WTC11 (cell line): ENCODE measurements around the gene DSTN. TPM values are rescaled to one million over a fixed set of nuclear protein-coding genes. Genes with fewer than 3 reads are reported as not detected.

ENCODE experiments used
- ATAC-seq: fragments of 200-7000 bp; cut with Tn5 transposase; 2 replicates; pipeline ENCODE4 v1.10.0; 2021; ENCODE audit warnings: mild to moderate bottlenecking, moderate library complexity
- CTCF ChIA-PET: fragments of 300-600 bp; sonication (Branson Sonifier 250); formaldehyde crosslinking; loops from one replicate; lab custom pipeline; 2021; ENCODE audit warnings: antibody characterized with exemption; lab: Charles Lee
- POLR2A ChIA-PET: fragments of 350-600 bp; sonication (Branson Sonifier 250); formaldehyde crosslinking; loops from one replicate; lab custom pipeline; 2021; ENCODE audit warnings: antibody characterized with exemption; lab: Charles Lee
- DNase-seq: peaks from one replicate; pipeline ENCODE4 v3.0.0; 2021; ENCODE audit warnings: low spot score
- H3K27ac Mint-ChIP-seq: 2 replicates; pipeline ENCODE4 v1.8.0; 2021; ENCODE audit warnings: mixed read lengths
- H3K27me3 Mint-ChIP-seq: 2 replicates; pipeline ENCODE4 v1.8.0; 2021; ENCODE audit warnings: low read depth, mild to moderate bottlenecking, moderate library complexity, mixed read lengths
- H3K36me3 Mint-ChIP-seq: 2 replicates; pipeline ENCODE4 v1.8.0; 2021; ENCODE audit warnings: mixed read lengths
- H3K4me1 Mint-ChIP-seq: 2 replicates; pipeline ENCODE4 v1.8.0; 2022; ENCODE audit warnings: mixed read lengths
- H3K4me3 Mint-ChIP-seq: 2 replicates; pipeline ENCODE4 v1.8.0; 2021; ENCODE audit warnings: mild to moderate bottlenecking, moderate library complexity, mixed read lengths
- H3K9me3 Mint-ChIP-seq: 2 replicates; pipeline ENCODE4 v1.8.0; 2021; ENCODE audit warnings: mixed read lengths
- CBFB ChIP-seq: sonication (generic); formaldehyde crosslinking; IDR thresholded peaks from 2 replicates; pipeline ENCODE4 v1.8.1; 2022; ENCODE audit warnings: mild to moderate bottlenecking, low read depth, missing genetic modification reagents
- CDX4 ChIP-seq: fragments of 250-450 bp; sonication (Bioruptor Pico); IDR thresholded peaks from 2 replicates; pipeline ENCODE4 v1.9.0; 2021; ENCODE audit warnings: moderate library complexity, mild to moderate bottlenecking, inconsistent platforms, borderline replicate concordance
- CREM ChIP-seq: sonication (generic); formaldehyde crosslinking; IDR thresholded peaks from 2 replicates; pipeline ENCODE4 v1.8.1; 2022; ENCODE audit warnings: mild to moderate bottlenecking, missing genetic modification reagents, moderate library complexity
- FOXP4 ChIP-seq: sonication (generic); formaldehyde crosslinking; IDR thresholded peaks from 2 replicates; pipeline ENCODE4 v1.8.0; 2022; ENCODE audit warnings: mild to moderate bottlenecking, missing genetic modification reagents
- NR1H2 ChIP-seq: sonication (generic); formaldehyde crosslinking; IDR thresholded peaks from 2 replicates; pipeline ENCODE4 v1.9.0; 2021; ENCODE audit warnings: mild to moderate bottlenecking, moderate library complexity, missing genetic modification reagents
- NR3C1 ChIP-seq: sonication (generic); formaldehyde crosslinking; conservative IDR thresholded peaks from 2 replicates; pipeline ENCODE4 v1.8.1; 2023; ENCODE audit warnings: low read depth, mild to moderate bottlenecking, missing genetic modification reagents
- PRDM15 ChIP-seq: sonication (generic); formaldehyde crosslinking; IDR thresholded peaks from 2 replicates; pipeline ENCODE4 v1.8.0; 2022; ENCODE audit warnings: missing genetic modification reagents
- RELA ChIP-seq: sonication (generic); formaldehyde crosslinking; IDR thresholded peaks from 2 replicates; pipeline ENCODE4 v1.8.1; 2022; ENCODE audit warnings: missing genetic modification reagents, mild to moderate bottlenecking, borderline replicate concordance
- TP53 ChIP-seq: sonication (generic); formaldehyde crosslinking; IDR thresholded peaks from 2 replicates; pipeline ENCODE4 v1.8.1; 2023; ENCODE audit warnings: mild to moderate bottlenecking, missing genetic modification reagents
- ZNF138 ChIP-seq: sonication (generic); formaldehyde crosslinking; conservative IDR thresholded peaks from 2 replicates; pipeline ENCODE4 v1.8.1; 2022; ENCODE audit warnings: mild to moderate bottlenecking, moderate library complexity, missing genetic modification reagents
- total RNA-seq: library from RNA; stranded (reverse); gene quantifications from 3 replicates; pipeline ENCODE4 v1.2.3, GENCODE V29; 2021
- TF ChIP-seq, protein P1 (sequence below): sonication (generic); formaldehyde crosslinking; IDR thresholded peaks from 2 replicates; pipeline ENCODE4 v1.8.0; 2022; ENCODE audit warnings: mild to moderate bottlenecking, missing genetic modification reagents
- TF ChIP-seq, protein P2 (sequence below): sonication (generic); formaldehyde crosslinking; conservative IDR thresholded peaks from 2 replicates; pipeline ENCODE4 v1.8.1; 2023; ENCODE audit warnings: mild to moderate bottlenecking, low read depth, missing genetic modification reagents, moderate library complexity
- TF ChIP-seq, protein P3 (sequence below): sonication (generic); formaldehyde crosslinking; IDR thresholded peaks from 2 replicates; pipeline ENCODE4 v1.8.0; 2023; ENCODE audit warnings: mild to moderate bottlenecking, missing genetic modification reagents
- TF ChIP-seq, protein P4 (sequence below): sonication (generic); formaldehyde crosslinking; IDR thresholded peaks from 2 replicates; pipeline ENCODE4 v1.8.1; 2023; ENCODE audit warnings: mild to moderate bottlenecking, missing genetic modification reagents
- TF ChIP-seq, protein P5 (sequence below): sonication (generic); formaldehyde crosslinking; IDR thresholded peaks from 2 replicates; pipeline ENCODE4 v1.8.1; 2023; ENCODE audit warnings: mild to moderate bottlenecking, missing genetic modification reagents, moderate library complexity

Gene DSTN
- total RNA-seq, 1 experiment from 2014 or later, result 153 TPM

- TF ChIP-seq ZNF138, result no peak
- no peak for TF ChIP-seq CDX4 (CRISPR knock-in tag)
- no peak for TF ChIP-seq FOXP4 (CRISPR knock-in tag)
- TF ChIP-seq, protein P1, sequence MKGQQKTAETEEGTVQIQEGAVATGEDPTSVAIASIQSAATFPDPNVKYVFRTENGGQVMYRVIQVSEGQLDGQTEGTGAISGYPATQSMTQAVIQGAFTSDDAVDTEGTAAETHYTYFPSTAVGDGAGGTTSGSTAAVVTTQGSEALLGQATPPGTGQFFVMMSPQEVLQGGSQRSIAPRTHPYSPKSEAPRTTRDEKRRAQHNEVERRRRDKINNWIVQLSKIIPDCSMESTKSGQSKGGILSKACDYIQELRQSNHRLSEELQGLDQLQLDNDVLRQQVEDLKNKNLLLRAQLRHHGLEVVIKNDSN (CRISPR knock-in tag), result no peak
These were observed 81.4 kb downstream of the DSTN start (continued) for GRCh38 chr20:17651129-17651759.

DNA sequence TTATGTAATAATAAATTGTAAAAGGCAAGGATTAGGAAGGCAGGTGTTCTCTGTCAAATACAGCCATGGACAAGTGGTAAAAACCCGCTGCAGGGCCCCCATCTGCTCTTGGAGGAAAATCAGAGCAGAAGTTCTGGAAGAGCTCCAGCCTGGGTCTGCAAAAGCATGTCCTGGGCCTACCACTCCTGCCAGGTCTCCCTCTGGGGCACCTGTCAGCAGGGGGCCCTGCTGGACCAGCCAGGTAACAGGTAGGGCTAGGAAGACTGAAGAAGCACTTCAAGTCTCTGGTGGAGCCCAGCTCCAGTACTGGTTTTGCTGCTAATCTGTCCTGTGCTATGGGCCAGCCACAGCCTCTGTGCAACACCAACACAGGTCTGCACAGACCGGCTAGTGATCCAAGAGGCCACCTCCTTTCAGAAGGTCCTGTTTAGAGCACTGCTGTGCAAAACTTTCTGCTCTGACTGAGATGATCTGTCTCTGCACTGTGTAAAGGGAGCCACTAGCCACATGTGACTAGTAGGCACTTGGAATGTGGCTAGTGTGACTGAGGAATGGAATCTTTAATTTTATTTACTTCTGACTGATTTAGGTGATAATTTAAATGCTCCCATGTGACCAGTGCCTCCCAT lies 82.0 kb downstream of the DSTN start:
- ChIA-PET CTCF (interaction anchor here (1.0 to 2.1 kb wide), 3 partner anchors 34 to 287 kb away, joined by 4 to 8 read pairs (median 4); no protein-coding TSS in a partner anchor), POLR2A (no interaction called here)
- no peaks in the 10 kb centered on the region for H3K27me3 Mint-ChIP-seq
- H3K4me1 Mint-ChIP-seq, result peaks cover 67% of the 10 kb centered on the region
- TF ChIP-seq CREM (CRISPR knock-in tag) (no peak), NR1H2 (no peak)
- H3K4me3 Mint-ChIP-seq, result no peak overlapping the region
- ATAC-seq (no peak), DNase-seq (no peak)
- H3K9me3 Mint-ChIP-seq, result no peaks in the 10 kb centered on the region
- H3K27ac Mint-ChIP-seq, result peak overlapping the region; percentile 84
- peaks cover 14% of the 10 kb centered on the region for H3K36me3 Mint-ChIP-seq

DNA sequence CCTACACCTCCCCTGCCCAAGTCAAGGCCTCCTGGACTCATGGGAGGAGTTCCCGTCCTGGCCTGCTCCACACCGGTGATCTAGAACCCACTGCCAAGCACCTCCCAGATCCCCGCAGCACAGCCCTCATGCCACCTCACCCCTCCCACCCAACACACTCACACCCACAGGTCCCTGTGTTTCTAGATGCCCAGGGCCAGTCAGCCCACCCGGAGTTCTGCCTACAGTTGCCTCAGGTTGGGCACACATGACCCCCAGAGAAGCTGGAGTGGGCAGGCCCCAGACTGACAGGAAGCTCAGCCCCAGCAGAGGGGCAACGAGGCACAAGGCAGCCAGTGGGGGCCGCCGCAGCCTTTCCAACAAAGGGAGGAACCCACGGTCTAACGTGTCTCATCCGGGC lies 82.5 kb downstream of the DSTN start:
- Mint-ChIP-seq H3K4me1 (peaks cover 68% of the 10 kb centered on the region), H3K9me3 (no peaks in the 10 kb centered on the region), H3K27me3 (no peaks in the 10 kb centered on the region), H3K36me3 (peaks cover 18% of the 10 kb centered on the region), H3K4me3 (no peak overlapping the region), H3K27ac (peak overlapping the region; percentile 84)
- POLR2A ChIA-PET, result no interaction called here
- no peak for DNase-seq
- CTCF ChIA-PET, result interaction anchor here (1.1 to 2.1 kb wide), 5 partner anchors 28 to 287 kb away, joined by 3 to 8 read pairs (median 4); no protein-coding TSS in a partner anchor
- no peak for ATAC-seq
- TF ChIP-seq PRDM15 (CRISPR knock-in tag) (no peak), CBFB (CRISPR knock-in tag) (no peak), TP53 (no peak), NR3C1 (CRISPR knock-in tag) (no peak), RELA (CRISPR knock-in tag) (no peak)
- TF ChIP-seq, protein P2, sequence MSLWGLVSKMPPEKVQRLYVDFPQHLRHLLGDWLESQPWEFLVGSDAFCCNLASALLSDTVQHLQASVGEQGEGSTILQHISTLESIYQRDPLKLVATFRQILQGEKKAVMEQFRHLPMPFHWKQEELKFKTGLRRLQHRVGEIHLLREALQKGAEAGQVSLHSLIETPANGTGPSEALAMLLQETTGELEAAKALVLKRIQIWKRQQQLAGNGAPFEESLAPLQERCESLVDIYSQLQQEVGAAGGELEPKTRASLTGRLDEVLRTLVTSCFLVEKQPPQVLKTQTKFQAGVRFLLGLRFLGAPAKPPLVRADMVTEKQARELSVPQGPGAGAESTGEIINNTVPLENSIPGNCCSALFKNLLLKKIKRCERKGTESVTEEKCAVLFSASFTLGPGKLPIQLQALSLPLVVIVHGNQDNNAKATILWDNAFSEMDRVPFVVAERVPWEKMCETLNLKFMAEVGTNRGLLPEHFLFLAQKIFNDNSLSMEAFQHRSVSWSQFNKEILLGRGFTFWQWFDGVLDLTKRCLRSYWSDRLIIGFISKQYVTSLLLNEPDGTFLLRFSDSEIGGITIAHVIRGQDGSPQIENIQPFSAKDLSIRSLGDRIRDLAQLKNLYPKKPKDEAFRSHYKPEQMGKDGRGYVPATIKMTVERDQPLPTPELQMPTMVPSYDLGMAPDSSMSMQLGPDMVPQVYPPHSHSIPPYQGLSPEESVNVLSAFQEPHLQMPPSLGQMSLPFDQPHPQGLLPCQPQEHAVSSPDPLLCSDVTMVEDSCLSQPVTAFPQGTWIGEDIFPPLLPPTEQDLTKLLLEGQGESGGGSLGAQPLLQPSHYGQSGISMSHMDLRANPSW (CRISPR knock-in tag), result no peak
- TF ChIP-seq, protein P3, sequence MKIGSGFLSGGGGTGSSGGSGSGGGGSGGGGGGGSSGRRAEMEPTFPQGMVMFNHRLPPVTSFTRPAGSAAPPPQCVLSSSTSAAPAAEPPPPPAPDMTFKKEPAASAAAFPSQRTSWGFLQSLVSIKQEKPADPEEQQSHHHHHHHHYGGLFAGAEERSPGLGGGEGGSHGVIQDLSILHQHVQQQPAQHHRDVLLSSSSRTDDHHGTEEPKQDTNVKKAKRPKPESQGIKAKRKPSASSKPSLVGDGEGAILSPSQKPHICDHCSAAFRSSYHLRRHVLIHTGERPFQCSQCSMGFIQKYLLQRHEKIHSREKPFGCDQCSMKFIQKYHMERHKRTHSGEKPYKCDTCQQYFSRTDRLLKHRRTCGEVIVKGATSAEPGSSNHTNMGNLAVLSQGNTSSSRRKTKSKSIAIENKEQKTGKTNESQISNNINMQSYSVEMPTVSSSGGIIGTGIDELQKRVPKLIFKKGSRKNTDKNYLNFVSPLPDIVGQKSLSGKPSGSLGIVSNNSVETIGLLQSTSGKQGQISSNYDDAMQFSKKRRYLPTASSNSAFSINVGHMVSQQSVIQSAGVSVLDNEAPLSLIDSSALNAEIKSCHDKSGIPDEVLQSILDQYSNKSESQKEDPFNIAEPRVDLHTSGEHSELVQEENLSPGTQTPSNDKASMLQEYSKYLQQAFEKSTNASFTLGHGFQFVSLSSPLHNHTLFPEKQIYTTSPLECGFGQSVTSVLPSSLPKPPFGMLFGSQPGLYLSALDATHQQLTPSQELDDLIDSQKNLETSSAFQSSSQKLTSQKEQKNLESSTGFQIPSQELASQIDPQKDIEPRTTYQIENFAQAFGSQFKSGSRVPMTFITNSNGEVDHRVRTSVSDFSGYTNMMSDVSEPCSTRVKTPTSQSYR (CRISPR knock-in tag), result no peak
- TF ChIP-seq, protein P4, sequence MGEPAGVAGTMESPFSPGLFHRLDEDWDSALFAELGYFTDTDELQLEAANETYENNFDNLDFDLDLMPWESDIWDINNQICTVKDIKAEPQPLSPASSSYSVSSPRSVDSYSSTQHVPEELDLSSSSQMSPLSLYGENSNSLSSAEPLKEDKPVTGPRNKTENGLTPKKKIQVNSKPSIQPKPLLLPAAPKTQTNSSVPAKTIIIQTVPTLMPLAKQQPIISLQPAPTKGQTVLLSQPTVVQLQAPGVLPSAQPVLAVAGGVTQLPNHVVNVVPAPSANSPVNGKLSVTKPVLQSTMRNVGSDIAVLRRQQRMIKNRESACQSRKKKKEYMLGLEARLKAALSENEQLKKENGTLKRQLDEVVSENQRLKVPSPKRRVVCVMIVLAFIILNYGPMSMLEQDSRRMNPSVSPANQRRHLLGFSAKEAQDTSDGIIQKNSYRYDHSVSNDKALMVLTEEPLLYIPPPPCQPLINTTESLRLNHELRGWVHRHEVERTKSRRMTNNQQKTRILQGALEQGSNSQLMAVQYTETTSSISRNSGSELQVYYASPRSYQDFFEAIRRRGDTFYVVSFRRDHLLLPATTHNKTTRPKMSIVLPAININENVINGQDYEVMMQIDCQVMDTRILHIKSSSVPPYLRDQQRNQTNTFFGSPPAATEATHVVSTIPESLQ (CRISPR knock-in tag), result no peak
- TF ChIP-seq, protein P5, sequence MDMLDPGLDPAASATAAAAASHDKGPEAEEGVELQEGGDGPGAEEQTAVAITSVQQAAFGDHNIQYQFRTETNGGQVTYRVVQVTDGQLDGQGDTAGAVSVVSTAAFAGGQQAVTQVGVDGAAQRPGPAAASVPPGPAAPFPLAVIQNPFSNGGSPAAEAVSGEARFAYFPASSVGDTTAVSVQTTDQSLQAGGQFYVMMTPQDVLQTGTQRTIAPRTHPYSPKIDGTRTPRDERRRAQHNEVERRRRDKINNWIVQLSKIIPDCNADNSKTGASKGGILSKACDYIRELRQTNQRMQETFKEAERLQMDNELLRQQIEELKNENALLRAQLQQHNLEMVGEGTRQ (CRISPR knock-in tag), result no peak
